AG04449 (cell line): Measurements from ENCODE around the gene LDB1.

Experiments used
- CTCF ChIA-PET: fragments of 350-600 bp; formaldehyde crosslinking; extraction: SDS; loops from one replicate; lab custom pipeline; 2021; ENCODE audit warnings: antibody characterized with exemption; lab: Yijun Ruan, JAX
- POLR2A ChIA-PET: fragments of 400-600, 350-600 bp; formaldehyde crosslinking; extraction: SDS; loops from one replicate; lab custom pipeline; 2020; ENCODE audit warnings: antibody characterized with exemption, inconsistent platforms; lab: Yijun Ruan, JAX
- DNase-seq: peaks from one replicate; pipeline ENCODE4 v3.0.0-alpha.2; 2010; ENCODE audit warnings: low read depth, low spot score
- H3K4me3 ChIP-seq: 2 replicates; pipeline ENCODE4 v1.5.1; 2011; ENCODE audit warnings: low read depth, mild to moderate bottlenecking, control low read depth, low read length
- TF ChIP-seq, protein P1 (sequence below): IDR thresholded peaks from one replicate; pipeline ENCODE4 v1.5.1; 2011; ENCODE audit warnings: mild to moderate bottlenecking, moderate library complexity, low read length, control low read depth, inconsistent platforms; ENCODE audit not compliant: insufficient read depth; ENCODE audit errors: missing control alignments

LDB1 gene, protein sequence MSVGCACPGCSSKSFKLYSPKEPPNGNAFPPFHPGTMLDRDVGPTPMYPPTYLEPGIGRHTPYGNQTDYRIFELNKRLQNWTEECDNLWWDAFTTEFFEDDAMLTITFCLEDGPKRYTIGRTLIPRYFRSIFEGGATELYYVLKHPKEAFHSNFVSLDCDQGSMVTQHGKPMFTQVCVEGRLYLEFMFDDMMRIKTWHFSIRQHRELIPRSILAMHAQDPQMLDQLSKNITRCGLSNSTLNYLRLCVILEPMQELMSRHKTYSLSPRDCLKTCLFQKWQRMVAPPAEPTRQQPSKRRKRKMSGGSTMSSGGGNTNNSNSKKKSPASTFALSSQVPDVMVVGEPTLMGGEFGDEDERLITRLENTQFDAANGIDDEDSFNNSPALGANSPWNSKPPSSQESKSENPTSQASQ

DNA sequence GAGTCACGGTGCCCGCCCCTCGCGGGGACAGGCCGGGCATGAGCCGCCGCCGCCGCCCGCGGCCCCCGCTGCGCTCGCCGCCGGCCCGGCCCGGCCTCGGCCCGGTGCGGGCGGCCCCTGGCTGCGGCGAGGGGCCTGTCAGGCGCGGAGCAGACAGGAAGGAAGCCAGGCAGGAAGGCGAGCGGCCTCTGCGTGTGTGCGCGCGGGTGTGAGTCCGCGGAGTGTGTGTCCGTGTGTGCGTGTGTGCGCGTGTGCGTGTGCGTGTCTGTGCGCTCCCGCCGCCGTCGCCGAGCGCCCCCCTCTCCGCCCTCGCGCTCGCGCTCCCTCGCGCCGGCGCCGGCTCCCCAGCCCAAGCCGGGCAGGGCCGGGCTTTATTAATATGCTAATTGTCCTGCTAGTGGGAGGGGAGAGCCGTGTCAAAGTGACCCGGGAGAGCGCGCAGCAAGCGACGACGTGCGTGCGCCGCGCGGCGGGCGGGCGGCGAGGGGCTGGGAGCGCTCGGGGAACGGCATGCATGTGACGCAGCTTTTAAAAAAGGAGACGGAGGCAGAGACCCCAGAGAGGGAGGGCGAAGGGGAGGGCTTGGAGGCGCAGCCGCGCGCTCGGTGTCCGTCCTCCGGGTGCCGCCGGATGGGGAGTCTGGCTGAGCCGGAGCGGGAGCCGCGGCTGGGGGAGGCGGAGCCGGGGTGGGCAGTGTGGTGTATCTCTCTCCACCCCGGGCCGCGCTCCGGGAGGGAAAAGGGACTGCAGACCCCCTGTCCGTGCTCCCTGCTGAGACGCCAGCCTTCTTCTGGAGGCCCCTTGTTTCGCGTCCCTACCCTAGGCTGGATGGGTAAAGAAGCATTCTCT is at the start of gene LDB1:
Gene LDB1 (minus strand): TSS at position 227 of the 849 bp plus-strand sequence. CDS start 258 bp downstream, outside the sequence.
- TF ChIP-seq, protein P1, sequence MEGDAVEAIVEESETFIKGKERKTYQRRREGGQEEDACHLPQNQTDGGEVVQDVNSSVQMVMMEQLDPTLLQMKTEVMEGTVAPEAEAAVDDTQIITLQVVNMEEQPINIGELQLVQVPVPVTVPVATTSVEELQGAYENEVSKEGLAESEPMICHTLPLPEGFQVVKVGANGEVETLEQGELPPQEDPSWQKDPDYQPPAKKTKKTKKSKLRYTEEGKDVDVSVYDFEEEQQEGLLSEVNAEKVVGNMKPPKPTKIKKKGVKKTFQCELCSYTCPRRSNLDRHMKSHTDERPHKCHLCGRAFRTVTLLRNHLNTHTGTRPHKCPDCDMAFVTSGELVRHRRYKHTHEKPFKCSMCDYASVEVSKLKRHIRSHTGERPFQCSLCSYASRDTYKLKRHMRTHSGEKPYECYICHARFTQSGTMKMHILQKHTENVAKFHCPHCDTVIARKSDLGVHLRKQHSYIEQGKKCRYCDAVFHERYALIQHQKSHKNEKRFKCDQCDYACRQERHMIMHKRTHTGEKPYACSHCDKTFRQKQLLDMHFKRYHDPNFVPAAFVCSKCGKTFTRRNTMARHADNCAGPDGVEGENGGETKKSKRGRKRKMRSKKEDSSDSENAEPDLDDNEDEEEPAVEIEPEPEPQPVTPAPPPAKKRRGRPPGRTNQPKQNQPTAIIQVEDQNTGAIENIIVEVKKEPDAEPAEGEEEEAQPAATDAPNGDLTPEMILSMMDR, result no peak
- ChIA-PET CTCF (interaction anchor here (1.0 kb wide), 1 partner anchor 12 kb away, joined by 3 read pairs; no protein-coding TSS in a partner anchor), POLR2A (interaction anchor here (1.4 kb wide), 1 partner anchor 12 kb away, joined by 4 read pairs; no protein-coding TSS in a partner anchor)
- DNase-seq, result no peak
- H3K4me3 ChIP-seq, result peak within 1 kb of the TSS; percentile 91

DNA sequence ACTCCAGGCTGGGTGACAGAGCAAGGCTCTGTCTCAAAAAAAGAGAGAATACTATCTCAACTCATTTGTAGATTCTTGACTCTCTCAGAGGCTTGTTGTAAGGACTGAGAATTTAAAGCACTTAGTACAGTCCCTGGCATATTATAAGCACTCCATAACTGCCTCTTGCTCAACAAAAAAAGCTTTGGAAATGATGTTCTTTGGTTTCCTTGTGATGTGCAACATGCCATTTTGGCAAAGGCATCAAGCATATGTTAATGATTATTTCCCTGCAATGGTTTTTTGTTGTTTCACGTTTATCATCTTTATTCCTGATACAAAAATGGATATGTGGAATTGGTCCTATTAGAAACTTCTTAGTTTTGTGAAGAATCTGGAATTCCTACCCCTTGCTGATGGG is 47.7 kb upstream of the LDB1 start:
- H3K4me3 ChIP-seq, result no peak overlapping the region
- DNase-seq, result no peak
- ChIA-PET POLR2A (no interaction called here), CTCF (interaction anchor here (0.6 to 8.4 kb wide), 10 partner anchors 8 to 231 kb away, joined by 3 to 95 read pairs (median 17); partner anchors contain the start of genes ELOVL3 and NFKB2)
- TF ChIP-seq, protein P1, result no peak

DNA sequence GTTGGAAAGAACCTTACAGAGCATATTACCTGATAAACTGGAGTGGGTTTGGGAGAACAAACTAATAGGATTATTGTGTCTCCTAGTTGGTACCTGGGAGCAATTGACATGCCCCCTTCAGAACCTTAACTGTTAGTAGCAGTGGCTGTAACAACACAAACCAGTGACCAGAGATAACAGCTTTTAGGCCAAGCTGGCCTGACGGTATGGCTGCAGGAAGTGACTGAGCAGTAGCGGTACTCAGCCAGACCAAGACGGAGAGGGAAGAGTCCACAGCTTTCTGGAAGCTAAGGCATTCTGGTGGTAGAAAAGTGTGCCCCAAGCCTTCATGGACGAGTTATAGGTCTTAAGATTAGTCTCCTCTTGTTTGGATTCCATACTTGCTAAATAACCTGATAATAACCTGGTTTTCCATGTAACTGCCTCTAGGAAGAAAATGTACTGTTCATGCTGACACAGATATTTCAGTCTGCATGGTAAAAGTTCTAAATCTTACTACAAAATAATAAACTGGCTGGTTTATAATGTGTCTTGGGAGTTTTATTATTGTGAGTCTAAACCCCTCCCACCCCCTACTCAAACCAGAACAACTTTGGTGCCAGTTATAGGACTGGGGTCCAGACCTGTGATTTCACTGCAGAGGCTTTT is 43.3 kb upstream of the LDB1 start:
- TF ChIP-seq, protein P1, result no peak
- ChIA-PET POLR2A (no interaction called here), CTCF (no interaction called here)
- no peak overlapping the region for H3K4me3 ChIP-seq
- no peak for DNase-seq

DNA sequence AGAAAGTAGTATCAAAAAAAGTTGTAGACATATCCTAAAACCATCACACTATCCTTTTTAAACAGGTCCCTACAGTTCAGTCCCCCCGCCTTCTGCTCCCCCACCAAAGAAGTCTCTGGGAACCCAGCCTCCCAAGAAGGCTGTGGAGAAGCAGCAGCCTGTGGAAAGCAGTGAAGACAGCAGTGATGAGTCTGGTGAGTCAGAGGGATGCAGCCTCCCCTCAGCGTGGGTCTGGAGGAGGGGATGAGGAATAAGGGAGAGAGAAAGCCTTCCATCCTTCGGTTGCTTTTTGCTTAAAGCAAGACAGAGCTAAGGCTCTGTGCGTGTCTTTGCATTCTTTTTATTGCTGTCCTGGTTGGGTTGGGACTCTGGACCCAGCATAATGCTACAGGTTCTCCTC is 39.7 kb upstream of the LDB1 start:
- no peak for DNase-seq
- ChIA-PET POLR2A (interaction anchor here (1.0 kb wide), 1 partner anchor 45 kb away, joined by 3 read pairs; no protein-coding TSS in a partner anchor), CTCF (interaction anchor here (1.3 to 6.3 kb wide), 3 partner anchors 9 to 239 kb away, joined by 3 to 79 read pairs (median 8); no protein-coding TSS in a partner anchor)
- TF ChIP-seq, protein P1, result no peak
- H3K4me3 ChIP-seq, result no peak overlapping the region

DNA sequence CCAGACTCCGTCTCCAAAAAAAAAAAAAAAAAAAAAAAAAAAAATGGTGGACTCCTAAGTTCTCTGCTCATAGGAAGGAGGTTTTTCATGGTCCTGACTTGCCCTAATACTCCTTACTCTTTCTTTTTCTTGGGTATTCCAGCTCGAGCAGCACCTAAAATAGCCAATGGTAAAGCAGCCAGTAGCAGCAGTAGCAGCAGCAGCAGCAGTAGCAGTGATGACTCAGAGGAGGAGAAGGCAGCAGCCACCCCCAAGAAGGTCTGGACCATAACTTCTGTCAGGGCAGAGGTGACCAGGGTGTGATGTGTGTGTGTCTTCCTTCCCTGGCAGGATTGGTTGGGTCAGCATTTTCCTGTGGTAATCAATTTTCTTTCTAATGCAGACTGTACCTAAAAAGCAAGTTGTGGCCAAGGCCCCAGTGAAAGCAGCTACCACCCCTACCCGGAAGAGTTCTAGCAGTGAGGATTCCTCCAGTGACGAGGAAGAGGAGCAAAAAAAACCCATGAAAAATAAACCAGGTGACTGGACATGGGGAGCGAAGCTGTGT is 39.0 kb upstream of the LDB1 start:
- DNase-seq, result no peak
- TF ChIP-seq, protein P1, result no peak
- no peak overlapping the region for H3K4me3 ChIP-seq
- CTCF ChIA-PET, result interaction anchor here (1.4 to 6.3 kb wide), 4 partner anchors 10 to 241 kb away, joined by 4 to 79 read pairs (median 5); no protein-coding TSS in a partner anchor
- POLR2A ChIA-PET, result no interaction called here
